ENCODE results near the gene PLEKHO2.

DNA sequence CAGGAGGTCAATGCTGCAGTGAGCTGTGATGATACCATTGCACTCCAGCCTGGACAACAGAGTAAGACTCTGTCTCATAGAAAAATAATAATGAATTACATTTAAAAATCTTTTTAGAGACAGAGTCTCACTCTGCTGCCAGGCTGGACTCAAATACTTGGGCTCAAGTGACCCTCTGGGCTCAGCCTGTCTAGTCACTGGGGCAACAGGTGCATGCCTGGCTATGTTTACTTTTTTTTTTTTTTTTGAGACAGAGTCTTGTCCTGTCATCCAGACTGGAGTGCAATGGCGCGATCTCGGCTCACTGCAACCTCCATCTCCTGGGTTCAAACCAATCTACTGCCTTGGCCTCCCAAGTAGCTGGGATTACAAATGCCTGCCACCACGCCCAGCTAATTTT is 8.0 kb upstream of the PLEKHO2 start:
- TF ChIP-seq, protein P1, sequence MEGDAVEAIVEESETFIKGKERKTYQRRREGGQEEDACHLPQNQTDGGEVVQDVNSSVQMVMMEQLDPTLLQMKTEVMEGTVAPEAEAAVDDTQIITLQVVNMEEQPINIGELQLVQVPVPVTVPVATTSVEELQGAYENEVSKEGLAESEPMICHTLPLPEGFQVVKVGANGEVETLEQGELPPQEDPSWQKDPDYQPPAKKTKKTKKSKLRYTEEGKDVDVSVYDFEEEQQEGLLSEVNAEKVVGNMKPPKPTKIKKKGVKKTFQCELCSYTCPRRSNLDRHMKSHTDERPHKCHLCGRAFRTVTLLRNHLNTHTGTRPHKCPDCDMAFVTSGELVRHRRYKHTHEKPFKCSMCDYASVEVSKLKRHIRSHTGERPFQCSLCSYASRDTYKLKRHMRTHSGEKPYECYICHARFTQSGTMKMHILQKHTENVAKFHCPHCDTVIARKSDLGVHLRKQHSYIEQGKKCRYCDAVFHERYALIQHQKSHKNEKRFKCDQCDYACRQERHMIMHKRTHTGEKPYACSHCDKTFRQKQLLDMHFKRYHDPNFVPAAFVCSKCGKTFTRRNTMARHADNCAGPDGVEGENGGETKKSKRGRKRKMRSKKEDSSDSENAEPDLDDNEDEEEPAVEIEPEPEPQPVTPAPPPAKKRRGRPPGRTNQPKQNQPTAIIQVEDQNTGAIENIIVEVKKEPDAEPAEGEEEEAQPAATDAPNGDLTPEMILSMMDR (IDR thresholded peaks at IDR 0.05), result no peak
- TF ChIP-seq POLR2A (IDR thresholded peaks at IDR 0.05) (no peak), POLR2AphosphoS5 (IDR thresholded peaks at IDR 0.05; ENCODE audit: insufficient read depth in 1 of 2, low read depth in 1 of 2) (no peak)
